Liver (tissue), 9 donors: ENCODE measurements around the gene GALNT14. TPM values are rescaled to one million over a fixed set of nuclear protein-coding genes. Genes with fewer than 3 reads are reported as not detected.

ENCODE experiments used
- DNase-seq: peaks from one replicate; pipeline ENCODE4 v3.0.0-alpha.2; 2017; ENCODE audit warnings: low spot score
- H3K27ac ChIP-seq, 2 donors: one replicate each; pipeline ENCODE4 v1.7.0; 2013; ENCODE audit warnings: inconsistent platforms in 2 of 2, low read length in 2 of 2, control low read depth in 1 of 2, low read depth in 1 of 2, mild to moderate bottlenecking in 1 of 2
- H3K27me3 ChIP-seq, 4 donors: one replicate each; pipeline versions ENCODE4 v1.6.1 to v1.7.0; 2013; ENCODE audit warnings: low read length in 3 of 4, inconsistent platforms in 1 of 4, mild to moderate bottlenecking in 1 of 4, moderate library complexity in 1 of 4; ENCODE audit not compliant: control insufficient read depth in 4 of 4, insufficient read depth in 4 of 4
- H3K36me3 ChIP-seq, 4 donors: one replicate each; pipeline versions ENCODE4 v1.6.1 to v1.7.0; 2013; ENCODE audit warnings: low read length in 3 of 4, mild to moderate bottlenecking in 3 of 4, low read depth in 1 of 4, moderate library complexity in 1 of 4; ENCODE audit not compliant: control insufficient read depth in 4 of 4, insufficient read depth in 3 of 4
- H3K4me1 ChIP-seq, 4 donors: one replicate each; pipeline versions ENCODE4 v1.6.1 to v1.7.0; 2013; ENCODE audit warnings: low read length in 3 of 4, mild to moderate bottlenecking in 3 of 4, moderate library complexity in 1 of 4; ENCODE audit not compliant: control insufficient read depth in 4 of 4, insufficient read depth in 4 of 4
- H3K4me3 ChIP-seq, 3 donors: one replicate each; pipeline versions ENCODE4 v1.6.1 to v1.7.0; 2013; ENCODE audit warnings: low read length in 3 of 3, control low read depth in 1 of 3, low read depth in 1 of 3, mild to moderate bottlenecking in 1 of 3
- H3K9ac ChIP-seq, 2 donors: one replicate each; pipeline ENCODE4 v1.7.0; 2013; ENCODE audit warnings: low read length in 2 of 2, mild to moderate bottlenecking in 2 of 2, moderate library complexity in 2 of 2, control low read depth in 1 of 2, low read depth in 1 of 2
- H3K9me3 ChIP-seq, 4 donors: one replicate each; pipeline versions ENCODE4 v1.6.1 to v1.7.0; 2013; ENCODE audit warnings: low read length in 3 of 4; ENCODE audit not compliant: control insufficient read depth in 4 of 4
- EGR1 ChIP-seq, 2 donors: IDR thresholded peaks; 2 replicates each; pipeline ENCODE4 v1.6.1; 2016 to 2018; ENCODE audit warnings: antibody characterized with exemption in 2 of 2, low read depth in 2 of 2
- FOXA1 ChIP-seq: IDR thresholded peaks from 2 replicates; pipeline ENCODE4 v1.6.1; 2016; ENCODE audit warnings: antibody characterized with exemption
- FOXA2 ChIP-seq: IDR thresholded peaks from 2 replicates; pipeline ENCODE4 v1.6.1; 2016; ENCODE audit warnings: antibody characterized with exemption
- GABPA ChIP-seq, 2 donors: IDR thresholded peaks in 1 of 2; conservative IDR thresholded peaks in 1 of 2; 2 replicates each; pipeline ENCODE4 v1.6.1; 2016; ENCODE audit warnings: antibody characterized with exemption in 2 of 2, mild to moderate bottlenecking in 1 of 2, moderate library complexity in 1 of 2
- HNF4A ChIP-seq, 2 donors: conservative IDR thresholded peaks; 2 replicates each; pipeline ENCODE4 v1.6.1; 2016; ENCODE audit warnings: antibody characterized with exemption in 2 of 2, mild to moderate bottlenecking in 2 of 2
- HNF4G ChIP-seq: IDR thresholded peaks from 2 replicates; pipeline ENCODE4 v1.6.1; 2016; ENCODE audit warnings: antibody characterized with exemption
- JUND ChIP-seq, 2 donors: IDR thresholded peaks; 2 replicates each; pipeline ENCODE4 v1.6.1; 2016; ENCODE audit warnings: antibody characterized with exemption in 2 of 2
- NR2F2 ChIP-seq: IDR thresholded peaks from 2 replicates; pipeline ENCODE4 v1.6.1; 2016; ENCODE audit warnings: antibody characterized with exemption
- RAD21 ChIP-seq, 2 donors: IDR thresholded peaks; 2 replicates each; pipeline ENCODE4 v1.6.1; 2016; ENCODE audit warnings: antibody characterized with exemption in 2 of 2, mild to moderate bottlenecking in 2 of 2
- RXRA ChIP-seq, 2 donors: IDR thresholded peaks; 2 replicates each; pipeline ENCODE4 v1.6.1; 2017 to 2018; ENCODE audit warnings: antibody characterized with exemption in 2 of 2, mild to moderate bottlenecking in 1 of 2
- SP1 ChIP-seq: IDR thresholded peaks from 2 replicates; pipeline ENCODE4 v1.6.1; 2018; ENCODE audit warnings: antibody characterized with exemption, mild to moderate bottlenecking
- TAF1 ChIP-seq: conservative IDR thresholded peaks from 2 replicates; pipeline ENCODE4 v1.6.1; 2016; ENCODE audit warnings: antibody characterized with exemption, mild to moderate bottlenecking
- YY1 ChIP-seq: IDR thresholded peaks from 2 replicates; pipeline ENCODE4 v1.6.1; 2016; ENCODE audit warnings: antibody characterized with exemption, mild to moderate bottlenecking
- WGBS: extraction: QIAGEN DNeasy Blood & Tissue Kit; methylation state at CpG from one replicate; pipeline ENCODE4 v1.1.7; 2013; 5-methylcytosine and 5-hydroxymethylcytosine counted together
- polyA plus RNA-seq, 2 donors: library from polyadenylated mRNA; stranded (reverse) in 1 of 2; unstranded in 1 of 2; fragments of 200-250 nt in 1 of 2; fragments of >200 nt in 1 of 2; fragmentation: Nextera tagmentation in 1 of 2; extraction: Ambion mirVana in 1 of 2; gene quantifications; one replicate each; pipeline versions ENCODE4 v1.2.1 to v1.2.3, GENCODE V29; 2013 to 2015
- total RNA-seq, 2 donors: library from RNA; depleted of rRNA; stranded (reverse); fragments of >200 nt; gene quantifications; one replicate each; pipeline ENCODE4 v1.2.3, GENCODE V29; 2014
- TF ChIP-seq, protein P1 (sequence below): IDR thresholded peaks from 2 replicates; pipeline ENCODE4 v1.6.1; 2016; ENCODE audit warnings: antibody characterized with exemption
- TF ChIP-seq, protein P2 (sequence below): IDR thresholded peaks from 2 replicates; pipeline ENCODE4 v1.6.1; 2016; ENCODE audit warnings: antibody characterized with exemption
- TF ChIP-seq, protein P3 (sequence below): IDR thresholded peaks from 2 replicates; pipeline ENCODE4 v1.6.1; 2016; ENCODE audit warnings: antibody characterized with exemption, mild to moderate bottlenecking
- TF ChIP-seq, protein P4 (sequence below): IDR thresholded peaks from 2 replicates; pipeline ENCODE4 v1.6.1; 2016; ENCODE audit warnings: antibody characterized with exemption
- donor health status: healthy.
- donor health status: healthy.
- donor health status: healthy.
- donor health status: healthy.
- donor health status: healthy.

GALNT14 gene
- total and polyA plus RNA-seq, 4 donors: 0.86 to 2.0 (median 1.5) TPM

DNA sequence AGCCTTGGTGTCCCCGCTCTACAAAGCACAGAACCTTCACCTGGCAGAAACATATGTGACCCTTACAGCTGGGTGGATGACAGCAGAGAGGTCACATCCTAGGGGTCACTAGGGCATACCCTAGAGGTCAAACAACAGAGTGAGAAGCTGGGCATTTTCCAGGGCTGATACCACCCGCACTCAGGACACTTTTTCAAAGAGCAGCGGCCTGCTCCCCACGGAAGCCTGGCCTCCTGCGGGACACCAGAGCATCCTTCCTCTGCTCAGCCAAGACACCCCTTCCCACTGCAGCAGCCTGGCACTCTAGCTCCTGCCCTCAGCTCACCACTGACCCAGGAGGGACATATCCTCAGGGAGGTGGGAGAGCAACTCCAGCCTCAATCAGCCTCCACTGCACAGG, 86.0 kb downstream of the GALNT14 start:
- Histone ChIP-seq H3K9ac (no peak overlapping the region), H3K4me3 (no peak overlapping the region), H3K27ac (no peak overlapping the region), H3K27me3 (no peaks in the 10 kb centered on the region), H3K9me3 (no peaks in the 10 kb centered on the region), H3K4me1 (no peaks in the 10 kb centered on the region), H3K36me3 (no peaks in the 10 kb centered on the region)
- WGBS: 88% methylated on average over 5 of the region's 5 CpGs
- DNase-seq: no peak
- no peak for TF ChIP-seq GABPA (IDR thresholded peaks at IDR 0.05 in 1 of 2, conservative IDR thresholded peaks at IDR 0.05 in 1 of 2)
- no peak for TF ChIP-seq FOXA1
- TF ChIP-seq, protein P1, sequence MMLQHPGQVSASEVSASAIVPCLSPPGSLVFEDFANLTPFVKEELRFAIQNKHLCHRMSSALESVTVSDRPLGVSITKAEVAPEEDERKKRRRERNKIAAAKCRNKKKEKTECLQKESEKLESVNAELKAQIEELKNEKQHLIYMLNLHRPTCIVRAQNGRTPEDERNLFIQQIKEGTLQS: no peak
- TF ChIP-seq, protein P2, sequence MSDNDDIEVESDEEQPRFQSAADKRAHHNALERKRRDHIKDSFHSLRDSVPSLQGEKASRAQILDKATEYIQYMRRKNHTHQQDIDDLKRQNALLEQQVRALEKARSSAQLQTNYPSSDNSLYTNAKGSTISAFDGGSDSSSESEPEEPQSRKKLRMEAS: no peak
- TF ChIP-seq YY1: no peak
- TF ChIP-seq EGR1 (IDR thresholded peaks at IDR 0.05; ENCODE audit: low read depth in 2 of 2): no peak
- TF ChIP-seq HNF4A (conservative IDR thresholded peaks at IDR 0.05): no peak
- TF ChIP-seq, protein P3, sequence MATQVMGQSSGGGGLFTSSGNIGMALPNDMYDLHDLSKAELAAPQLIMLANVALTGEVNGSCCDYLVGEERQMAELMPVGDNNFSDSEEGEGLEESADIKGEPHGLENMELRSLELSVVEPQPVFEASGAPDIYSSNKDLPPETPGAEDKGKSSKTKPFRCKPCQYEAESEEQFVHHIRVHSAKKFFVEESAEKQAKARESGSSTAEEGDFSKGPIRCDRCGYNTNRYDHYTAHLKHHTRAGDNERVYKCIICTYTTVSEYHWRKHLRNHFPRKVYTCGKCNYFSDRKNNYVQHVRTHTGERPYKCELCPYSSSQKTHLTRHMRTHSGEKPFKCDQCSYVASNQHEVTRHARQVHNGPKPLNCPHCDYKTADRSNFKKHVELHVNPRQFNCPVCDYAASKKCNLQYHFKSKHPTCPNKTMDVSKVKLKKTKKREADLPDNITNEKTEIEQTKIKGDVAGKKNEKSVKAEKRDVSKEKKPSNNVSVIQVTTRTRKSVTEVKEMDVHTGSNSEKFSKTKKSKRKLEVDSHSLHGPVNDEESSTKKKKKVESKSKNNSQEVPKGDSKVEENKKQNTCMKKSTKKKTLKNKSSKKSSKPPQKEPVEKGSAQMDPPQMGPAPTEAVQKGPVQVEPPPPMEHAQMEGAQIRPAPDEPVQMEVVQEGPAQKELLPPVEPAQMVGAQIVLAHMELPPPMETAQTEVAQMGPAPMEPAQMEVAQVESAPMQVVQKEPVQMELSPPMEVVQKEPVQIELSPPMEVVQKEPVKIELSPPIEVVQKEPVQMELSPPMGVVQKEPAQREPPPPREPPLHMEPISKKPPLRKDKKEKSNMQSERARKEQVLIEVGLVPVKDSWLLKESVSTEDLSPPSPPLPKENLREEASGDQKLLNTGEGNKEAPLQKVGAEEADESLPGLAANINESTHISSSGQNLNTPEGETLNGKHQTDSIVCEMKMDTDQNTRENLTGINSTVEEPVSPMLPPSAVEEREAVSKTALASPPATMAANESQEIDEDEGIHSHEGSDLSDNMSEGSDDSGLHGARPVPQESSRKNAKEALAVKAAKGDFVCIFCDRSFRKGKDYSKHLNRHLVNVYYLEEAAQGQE: no peak
- TF ChIP-seq SP1: no peak
- TF ChIP-seq TAF1: no peak
- TF ChIP-seq FOXA2: no peak
- TF ChIP-seq, protein P4, sequence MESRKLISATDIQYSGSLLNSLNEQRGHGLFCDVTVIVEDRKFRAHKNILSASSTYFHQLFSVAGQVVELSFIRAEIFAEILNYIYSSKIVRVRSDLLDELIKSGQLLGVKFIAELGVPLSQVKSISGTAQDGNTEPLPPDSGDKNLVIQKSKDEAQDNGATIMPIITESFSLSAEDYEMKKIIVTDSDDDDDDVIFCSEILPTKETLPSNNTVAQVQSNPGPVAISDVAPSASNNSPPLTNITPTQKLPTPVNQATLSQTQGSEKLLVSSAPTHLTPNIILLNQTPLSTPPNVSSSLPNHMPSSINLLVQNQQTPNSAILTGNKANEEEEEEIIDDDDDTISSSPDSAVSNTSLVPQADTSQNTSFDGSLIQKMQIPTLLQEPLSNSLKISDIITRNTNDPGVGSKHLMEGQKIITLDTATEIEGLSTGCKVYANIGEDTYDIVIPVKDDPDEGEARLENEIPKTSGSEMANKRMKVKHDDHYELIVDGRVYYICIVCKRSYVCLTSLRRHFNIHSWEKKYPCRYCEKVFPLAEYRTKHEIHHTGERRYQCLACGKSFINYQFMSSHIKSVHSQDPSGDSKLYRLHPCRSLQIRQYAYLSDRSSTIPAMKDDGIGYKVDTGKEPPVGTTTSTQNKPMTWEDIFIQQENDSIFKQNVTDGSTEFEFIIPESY: no peak
- no peak for TF ChIP-seq RAD21 (IDR thresholded peaks at IDR 0.05)
- TF ChIP-seq RXRA (IDR thresholded peaks at IDR 0.05): no peak
- no peak for TF ChIP-seq JUND (IDR thresholded peaks at IDR 0.05)

DNA sequence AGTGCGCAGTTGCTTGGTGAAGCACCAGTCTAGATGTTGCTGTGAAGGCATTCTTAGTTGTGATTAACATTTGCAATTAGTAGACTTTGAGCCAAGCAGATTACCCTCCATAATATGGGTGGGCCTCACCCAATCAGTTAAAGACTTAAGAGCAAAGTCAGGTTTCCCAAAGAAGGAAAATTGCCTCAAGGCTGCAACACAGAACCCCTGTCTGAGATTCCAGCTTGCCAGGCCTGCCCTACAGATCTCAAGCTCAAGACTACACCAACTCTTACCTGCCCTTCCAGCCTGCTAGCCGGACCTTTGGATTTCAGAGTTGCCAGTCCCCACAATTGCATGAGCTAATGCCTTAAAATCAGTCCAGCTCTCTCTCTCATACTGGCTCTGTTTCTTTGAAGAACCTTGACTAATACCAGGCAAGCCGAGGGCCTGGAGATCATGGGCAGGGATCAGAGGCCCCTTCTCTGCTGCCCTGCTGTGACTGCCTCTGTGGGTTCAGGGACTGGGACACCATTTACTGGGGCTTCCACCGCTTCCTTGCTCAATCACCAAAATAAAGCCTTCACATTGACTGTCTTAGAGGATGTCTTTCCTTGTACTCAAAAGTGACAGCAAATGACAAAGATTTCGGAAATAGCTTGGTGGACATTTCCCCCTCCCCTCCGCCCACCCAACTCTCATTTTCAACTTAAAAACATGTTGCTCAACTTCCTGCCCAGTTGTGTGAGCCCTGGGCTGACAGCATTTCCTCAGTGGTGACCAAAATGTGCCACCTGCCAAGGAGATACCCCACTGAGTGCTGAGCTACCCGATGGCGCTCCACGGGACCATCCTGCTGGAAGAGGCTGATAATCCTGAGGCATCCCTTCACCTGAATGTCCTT, 86.7 kb downstream of the GALNT14 start:
- no peak overlapping the region for H3K9ac ChIP-seq
- 77% methylated on average over 9 of the region's 9 CpGs for WGBS
- no peak for DNase-seq
- TF ChIP-seq NR2F2: no peak
- TF ChIP-seq YY1: no peak
- TF ChIP-seq GABPA (IDR thresholded peaks at IDR 0.05 in 1 of 2, conservative IDR thresholded peaks at IDR 0.05 in 1 of 2): no peak
- TF ChIP-seq TAF1: no peak
- TF ChIP-seq, protein P1: no peak
- TF ChIP-seq HNF4G: no peak
- no peak for TF ChIP-seq JUND (IDR thresholded peaks at IDR 0.05)
- no peak for TF ChIP-seq RXRA (IDR thresholded peaks at IDR 0.05)
- TF ChIP-seq SP1: no peak
- TF ChIP-seq, protein P2: no peak
- TF ChIP-seq FOXA1: no peak
- TF ChIP-seq, protein P3: no peak
- TF ChIP-seq, protein P4: no peak
- no peak for TF ChIP-seq FOXA2

More for the DNA sequence above, 86.7 kb downstream of the GALNT14 start:
- Histone ChIP-seq H3K4me3 (no peak overlapping the region), H3K27ac (no peak overlapping the region), H3K9me3 (no peaks in the 10 kb centered on the region), H3K36me3 (no peaks in the 10 kb centered on the region), H3K4me1 (no peaks in the 10 kb centered on the region), H3K27me3 (no peaks in the 10 kb centered on the region)
